ENCODE results near the gene PTS.

Gene PTS

DNA sequence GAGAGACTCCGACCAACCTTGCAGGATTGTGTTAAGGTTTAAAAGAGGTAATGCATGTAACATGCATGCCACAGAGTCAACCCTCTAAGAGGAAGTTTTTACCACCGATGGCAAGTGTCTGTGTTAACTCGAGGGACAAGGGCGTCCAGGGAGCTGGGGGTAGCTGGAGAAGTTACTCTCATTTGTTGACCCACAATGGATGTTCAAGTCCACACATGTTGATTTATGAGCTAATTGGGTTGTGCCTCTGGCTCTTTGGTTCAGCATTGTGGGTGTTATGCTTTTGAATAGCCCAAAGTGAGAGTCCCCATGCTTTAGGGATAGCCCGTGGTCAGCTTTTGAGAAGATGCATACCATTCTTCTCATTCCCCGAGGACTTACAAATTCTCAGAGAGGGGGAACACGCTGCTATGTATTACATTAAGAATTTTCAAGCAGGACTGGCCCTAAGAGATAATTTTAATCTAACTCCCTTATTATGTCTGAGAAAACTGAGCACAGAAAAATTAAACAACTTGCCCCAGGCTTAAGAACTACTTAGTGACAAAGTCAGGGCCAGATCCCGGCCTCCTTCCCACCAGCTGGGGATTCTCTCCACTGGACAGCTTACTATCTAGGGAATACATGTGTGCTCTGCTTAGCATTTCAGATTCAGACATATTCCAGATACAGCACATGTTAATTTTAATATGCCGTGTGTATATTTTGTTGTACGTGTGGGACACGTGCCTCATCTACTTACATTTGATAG, 39.6 kb downstream of the PTS start:
- DNase-seq (ENCODE audit: low read depth in 2 of 2): no peak

DNA sequence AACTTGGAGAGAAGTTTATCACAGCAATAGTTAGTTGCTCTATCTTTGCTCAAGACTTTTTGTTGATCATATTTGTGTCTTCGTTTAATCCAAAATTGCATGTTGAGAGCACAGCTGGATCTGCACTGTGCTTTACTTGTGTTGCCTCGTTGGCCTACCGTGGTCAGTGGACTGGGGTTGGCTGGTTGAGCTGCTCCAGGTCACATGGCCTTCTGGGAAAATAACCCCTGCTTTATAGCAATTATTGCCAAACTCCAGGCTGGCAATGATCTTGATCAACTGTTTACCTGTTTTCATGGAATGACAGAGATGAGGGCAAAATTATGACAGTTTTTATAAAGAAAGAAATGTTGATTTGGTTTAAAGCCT, 40.2 kb downstream of the PTS start:
- no peak for DNase-seq (ENCODE audit: low read depth in 2 of 2)

DNA sequence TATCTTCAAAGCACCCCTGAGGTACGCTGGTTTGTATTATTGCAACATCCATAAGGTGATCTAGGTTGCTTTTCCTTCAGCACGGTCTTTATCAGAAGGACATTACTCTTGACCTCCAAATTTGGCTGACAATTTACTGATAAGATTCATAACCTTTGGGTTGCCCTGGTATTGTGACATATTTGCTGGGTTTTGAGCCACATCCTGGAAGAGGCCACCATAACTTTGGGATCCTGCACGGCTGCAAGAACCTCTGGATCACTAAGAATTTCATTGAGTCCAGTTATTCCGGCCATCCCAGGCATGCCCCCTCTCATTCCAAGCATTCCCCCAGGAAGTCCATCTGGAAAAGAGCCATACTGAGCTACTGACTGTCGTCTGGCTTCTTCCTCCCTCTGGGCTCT, 41.0 kb downstream of the PTS start:
- no peak for DNase-seq (ENCODE audit: low read depth in 2 of 2)

DNA sequence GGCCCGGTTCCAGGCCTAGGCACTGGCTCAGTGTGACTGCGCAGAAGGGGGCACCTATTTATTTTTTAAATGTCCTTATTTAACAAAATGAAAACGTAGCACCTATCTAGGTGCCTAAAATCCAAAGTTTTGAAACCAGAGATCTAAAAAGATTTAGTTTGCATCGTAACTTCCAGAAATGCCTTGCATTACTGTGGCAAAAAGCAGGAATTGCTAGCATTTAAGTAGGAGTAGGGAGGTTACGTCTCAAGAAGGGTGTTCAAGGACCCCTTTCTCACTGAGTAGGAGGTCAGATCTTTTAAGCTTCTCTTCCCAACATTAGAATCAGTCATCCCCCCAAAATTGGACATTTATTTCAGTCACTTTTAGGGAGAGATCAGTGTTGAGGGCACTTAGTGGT, 42.2 kb downstream of the PTS start:
- DNase-seq (ENCODE audit: low read depth in 2 of 2): no peak

DNA sequence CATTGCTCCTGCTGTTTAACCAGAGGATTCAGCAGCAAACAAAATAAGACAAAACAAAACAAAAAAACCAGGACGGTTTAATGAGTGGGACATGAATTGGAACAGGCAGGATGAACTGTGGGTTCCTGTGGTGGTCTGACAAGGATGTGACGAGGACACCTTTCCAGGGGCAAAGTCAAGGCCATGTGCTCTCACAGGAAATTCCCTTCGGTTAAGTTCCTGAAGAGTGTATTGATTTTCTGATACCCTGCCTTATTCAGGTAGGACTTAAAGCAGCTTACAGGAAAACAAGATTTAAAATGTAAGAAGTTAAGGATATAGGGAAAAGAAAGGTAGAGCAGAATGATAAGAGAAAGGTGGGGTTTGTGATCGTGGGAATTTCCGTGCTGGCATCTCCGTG, 42.9 kb downstream of the PTS start:
- DNase-seq (ENCODE audit: low read depth in 2 of 2): no peak

DNA sequence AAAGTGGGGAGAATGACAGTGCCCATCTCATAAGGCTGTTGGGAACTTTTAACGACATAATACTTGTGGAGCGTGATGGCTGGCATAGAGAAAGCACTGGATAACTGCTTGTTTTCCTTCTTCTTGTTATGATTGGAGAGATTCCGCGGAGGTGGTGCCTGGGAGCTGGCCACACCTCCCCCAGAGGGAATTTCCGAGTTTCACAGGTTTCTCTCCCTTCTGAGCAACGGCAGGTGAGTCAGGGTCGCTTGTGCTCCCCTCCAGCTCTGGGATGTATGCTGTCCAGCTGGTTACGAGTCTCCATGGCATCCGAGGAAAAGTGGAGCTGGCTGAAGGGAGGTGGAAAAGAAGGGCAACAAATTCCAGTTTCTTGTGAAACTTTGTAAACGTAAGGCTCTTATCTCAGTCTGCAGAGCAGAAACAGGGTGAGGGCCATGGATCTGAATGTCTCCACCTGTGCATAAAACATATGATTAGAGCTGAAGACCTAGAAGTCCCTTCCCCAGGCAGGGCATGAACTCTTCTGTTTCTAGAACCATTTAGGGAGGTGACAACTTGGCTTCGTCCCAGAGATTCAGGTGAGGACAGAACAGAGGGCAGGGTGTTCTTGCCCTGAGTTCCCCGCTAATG, 44.4 kb downstream of the PTS start:
- DNase-seq (ENCODE audit: low read depth in 2 of 2): no peak

DNA sequence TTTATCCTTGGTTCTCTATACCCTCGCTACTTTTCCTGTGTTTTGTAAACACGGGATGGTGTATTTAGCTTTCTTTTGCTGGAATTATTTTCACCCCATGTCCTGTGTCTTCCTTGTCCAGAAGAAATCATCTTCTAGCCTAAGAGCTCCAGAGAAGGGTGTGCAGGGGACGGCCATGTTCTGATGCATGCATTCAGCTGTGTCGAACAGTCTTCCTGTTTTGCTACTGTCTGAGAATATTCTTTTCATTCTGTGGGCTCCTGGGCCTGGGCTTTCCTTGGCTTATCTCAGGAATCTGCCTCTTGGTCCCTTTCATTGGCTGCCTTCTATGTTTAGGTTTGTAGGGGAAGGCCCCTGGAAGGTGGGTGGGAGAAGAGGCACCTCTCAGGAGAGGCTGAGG, 45.0 kb downstream of the PTS start:
- DNase-seq (ENCODE audit: low read depth in 2 of 2): no peak

DNA sequence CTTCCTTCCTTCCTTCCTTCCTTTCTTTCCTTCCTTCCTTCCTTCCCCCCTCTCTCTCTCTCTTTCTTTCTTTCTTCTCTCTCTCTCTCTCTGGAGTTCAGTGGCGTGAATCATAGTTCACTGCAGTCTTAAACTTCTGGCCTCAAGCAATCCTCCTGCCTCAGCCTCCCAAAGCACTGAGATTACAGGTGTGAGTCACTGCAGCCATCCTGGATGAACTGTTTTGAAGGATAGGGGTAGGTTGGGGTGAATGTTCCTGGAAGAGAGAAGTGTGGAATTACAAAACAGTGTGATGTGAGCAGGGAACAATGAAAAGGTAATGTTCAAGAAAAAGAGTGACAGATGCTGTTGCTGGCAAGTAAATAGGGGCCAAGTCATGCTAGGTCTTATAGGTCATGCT, 46.8 kb downstream of the PTS start:
- no peak for DNase-seq (ENCODE audit: low read depth in 2 of 2)

DNA sequence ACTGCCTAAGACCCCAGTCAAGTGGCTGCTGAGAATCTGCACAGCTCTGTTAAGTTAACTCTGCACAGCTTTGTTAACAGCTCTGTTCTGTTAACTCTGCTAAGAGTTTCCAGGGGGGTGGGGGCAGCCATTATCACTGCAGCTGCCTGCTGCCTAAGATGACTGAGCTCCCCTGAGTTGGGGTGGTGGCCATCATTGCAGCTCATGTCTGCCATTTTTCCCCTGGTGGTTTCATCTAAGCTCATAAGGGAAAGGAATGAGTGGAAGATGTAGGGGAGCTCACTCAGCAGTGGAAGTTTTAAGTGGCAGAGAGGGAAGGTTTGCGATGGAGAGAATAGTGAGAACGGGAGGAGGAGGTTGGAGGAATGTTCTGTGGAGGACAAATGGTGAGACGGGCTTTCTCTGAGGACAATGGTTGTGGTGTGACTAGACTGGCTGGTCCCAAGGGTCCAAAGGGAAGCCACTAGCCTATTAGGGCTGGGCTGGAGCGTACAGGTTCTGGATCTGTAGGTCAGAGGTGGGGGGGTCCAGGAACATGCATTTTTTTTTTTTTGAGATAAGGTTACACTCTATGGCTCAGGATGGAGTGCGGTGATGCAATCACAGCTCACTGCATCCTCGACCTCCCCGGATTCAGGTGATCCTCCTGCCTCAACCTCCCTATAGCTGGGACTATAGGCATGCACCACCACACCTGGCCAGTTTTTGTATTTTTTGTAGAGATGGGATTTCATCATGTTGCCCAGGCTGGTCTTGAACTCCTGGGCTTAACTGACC, 48.0 kb downstream of the PTS start:
- no peak for DNase-seq (ENCODE audit: low read depth in 2 of 2)

DNA sequence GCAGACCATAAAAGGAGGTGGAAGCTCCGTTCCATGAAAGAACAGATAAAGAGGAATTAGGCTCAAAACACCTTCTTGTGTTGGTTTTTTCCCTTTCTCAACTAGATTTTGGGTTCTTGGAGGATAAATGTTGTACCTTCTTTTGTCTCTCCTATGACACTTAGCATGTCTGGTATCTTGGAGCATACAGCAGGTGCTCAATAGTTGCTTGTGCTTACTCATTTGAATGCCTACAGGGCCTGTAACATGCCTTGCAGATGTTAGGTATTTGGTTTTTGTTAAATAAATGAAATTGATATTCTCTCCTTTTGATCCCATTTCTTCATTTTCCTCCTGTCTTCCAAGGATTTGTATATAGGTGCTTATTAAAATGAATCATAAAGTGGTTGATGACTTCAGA, 50.8 kb downstream of the PTS start:
- no peak for DNase-seq (ENCODE audit: low read depth in 2 of 2)

DNA sequence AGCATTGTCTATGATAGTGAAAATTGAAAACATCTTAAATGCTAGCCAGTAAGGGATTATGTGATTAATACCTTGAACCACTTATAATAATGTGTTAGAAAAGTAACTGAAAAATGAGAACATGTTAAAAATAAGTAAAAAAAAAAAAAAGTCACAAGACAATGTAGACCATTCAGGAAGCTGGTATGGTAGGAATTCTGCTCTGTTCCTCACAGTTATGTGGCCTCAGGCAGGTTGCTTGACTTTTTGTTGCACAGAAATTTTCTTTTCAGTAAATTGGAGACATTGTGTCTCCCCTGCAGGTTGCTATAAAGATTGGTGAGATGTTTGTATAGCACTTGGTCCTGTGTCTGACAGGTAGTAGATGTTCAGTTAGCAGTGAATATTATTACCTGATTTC, 51.7 kb downstream of the PTS start:
- no peak for DNase-seq (ENCODE audit: low read depth in 2 of 2)

DNA sequence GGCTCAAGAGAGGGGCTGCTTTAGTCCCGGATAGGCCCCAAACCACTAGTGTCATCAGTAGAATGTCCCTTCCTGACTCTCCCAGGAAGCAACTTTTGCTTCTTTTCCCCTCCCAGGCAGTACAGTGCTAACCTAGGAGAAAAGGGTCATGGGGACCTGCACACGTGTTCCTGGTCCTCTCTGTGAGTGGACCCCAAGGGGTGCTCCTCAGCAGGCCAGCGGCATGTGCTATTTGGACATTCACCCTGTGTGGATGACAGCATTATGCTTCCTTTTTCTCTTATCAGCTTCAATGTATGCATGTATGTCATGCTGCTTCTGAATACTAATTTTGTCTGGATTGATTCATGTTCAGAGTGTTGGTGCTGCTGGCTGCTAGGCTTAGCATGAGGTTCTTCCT, 52.6 kb downstream of the PTS start:
- DNase-seq (ENCODE audit: low read depth in 2 of 2): no peak

DNA sequence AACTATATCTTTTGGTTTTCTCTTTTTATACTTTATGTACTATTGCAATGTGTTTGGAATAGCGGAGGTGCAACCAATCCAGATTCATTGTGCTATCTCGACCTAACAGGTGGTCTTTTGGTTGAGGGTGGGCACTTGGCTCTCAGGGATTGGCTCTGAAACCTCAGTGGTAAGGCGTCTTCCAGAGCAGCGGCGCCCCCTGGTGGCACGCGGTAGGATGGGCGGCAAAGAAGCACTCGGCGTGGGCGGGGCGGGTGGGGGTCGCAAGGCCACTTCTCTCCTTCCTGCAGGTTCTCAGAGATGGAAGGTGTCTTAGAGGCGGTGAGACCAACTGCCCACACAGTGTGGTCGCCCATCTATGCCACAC, 53.7 kb downstream of the PTS start:
- peak; percentile 68 for DNase-seq (ENCODE audit: low read depth in 2 of 2)

DNA sequence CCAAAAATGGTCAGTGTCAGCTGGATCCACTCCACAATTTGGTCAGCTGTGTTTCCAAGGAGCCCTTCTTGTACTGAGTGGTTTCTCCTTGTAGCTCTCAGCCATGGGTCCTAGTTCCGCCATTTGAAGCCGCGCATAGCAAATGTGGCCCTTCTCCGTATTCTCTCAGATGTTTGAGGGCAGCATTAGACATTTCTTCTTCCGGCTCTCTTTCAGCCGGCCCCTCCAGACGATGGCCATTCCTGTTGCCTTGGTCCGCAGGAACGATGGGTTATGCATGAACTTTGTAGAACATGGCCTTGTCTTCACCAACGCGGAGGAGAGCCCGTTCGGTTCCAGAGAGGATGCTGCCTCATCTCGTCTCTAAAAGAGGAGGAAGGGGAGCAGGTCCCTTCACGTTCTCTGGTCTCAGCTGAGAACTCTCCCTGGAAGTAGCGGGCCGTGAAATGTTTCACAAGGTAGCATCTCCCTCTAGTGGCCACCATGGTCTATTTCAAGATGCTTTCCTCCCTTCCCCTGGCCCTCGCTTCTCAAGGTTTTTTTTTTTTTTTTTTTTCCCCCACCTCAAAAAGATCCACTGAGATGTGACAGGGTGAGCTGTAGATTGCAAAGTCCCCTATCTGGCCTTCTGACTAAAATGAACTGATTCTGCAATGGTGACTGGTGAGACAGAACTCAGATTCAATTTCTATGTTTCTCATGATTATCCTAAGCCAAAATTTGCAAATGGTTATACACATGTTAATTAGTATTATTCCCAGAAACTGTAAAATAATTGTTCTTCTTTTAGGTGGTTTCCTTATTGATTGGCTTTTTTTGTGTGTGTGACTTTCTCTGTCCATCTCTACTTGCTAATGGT, 54.3 kb downstream of the PTS start:
- peak; percentile 32 to 56 for DNase-seq (ENCODE audit: low read depth in 2 of 2)

DNA sequence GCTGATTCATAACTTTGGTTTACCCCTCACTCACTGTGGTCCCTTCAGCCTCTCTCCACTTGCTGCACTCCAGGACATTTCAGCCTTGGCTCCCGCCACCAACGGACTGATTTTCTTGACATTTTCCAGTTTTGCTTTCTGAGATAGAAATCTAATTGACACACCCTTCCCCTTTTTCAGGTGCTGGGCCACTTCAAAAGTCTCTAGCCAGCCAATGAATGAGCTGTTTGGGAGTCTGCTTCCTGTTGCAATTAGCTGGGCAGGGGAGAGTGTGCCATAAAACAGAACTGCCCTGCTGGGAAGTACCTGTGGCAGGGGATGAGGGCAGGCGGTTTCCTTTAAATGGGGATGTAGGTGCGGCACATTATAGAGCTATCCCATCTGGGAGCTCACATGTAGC, 55.5 kb downstream of the PTS start:
- DNase-seq (ENCODE audit: low read depth in 2 of 2): no peak
